HG03103 (cell line): Measurements from ENCODE around the gene ADCY10.
"Not testable (repeated sequence)": the region's sequence is repeated elsewhere in the genome, so short reads cannot be mapped to it uniquely, and the experiment has no call there.

Source experiments
- ATAC-seq: cut with Tn5 transposase; IDR thresholded peaks from one replicate; pipeline ENCODE4 v1.9.1; 2021; ENCODE audit warnings: low read depth; ENCODE audit not compliant: unreplicated experiment

The ADCY10 gene

GRCh38 chr1:167862432-167863076 lies 51.4 kb downstream of the ADCY10 start:
- ATAC-seq, result no peak

- no peak for ATAC-seq
Measured at GRCh38 chr1:167861664-167862381, 52.1 kb downstream of the ADCY10 start.

- ATAC-seq, result no peak
Measured at GRCh38 chr1:167860231-167860923, 53.6 kb downstream of the ADCY10 start.

GRCh38 chr1:167856711-167857418 lies 57.1 kb downstream of the ADCY10 start:
- ATAC-seq, result no peak

GRCh38 chr1:167854184-167854583 lies 59.8 kb downstream of the ADCY10 start:
- ATAC-seq, result no peak

- no peak for ATAC-seq
Measured at GRCh38 chr1:167849666-167850065, 64.3 kb downstream of the ADCY10 start.

GRCh38 chr1:167842872-167843271 lies 71.1 kb downstream of the ADCY10 start:
- ATAC-seq, result no peak

- ATAC-seq, result no peak
Measured at GRCh38 chr1:167841530-167841929, 72.4 kb downstream of the ADCY10 start.

GRCh38 chr1:167839009-167839408 lies 74.9 kb downstream of the ADCY10 start:
- ATAC-seq, result no peak

- ATAC-seq, result no peak
Measured at GRCh38 chr1:167837326-167837725, 76.6 kb downstream of the ADCY10 start.

GRCh38 chr1:167836197-167836596 lies 77.7 kb downstream of the ADCY10 start:
- no peak for ATAC-seq

- ATAC-seq, result no peak
Measured at GRCh38 chr1:167833904-167834303, 80.0 kb downstream of the ADCY10 start.

GRCh38 chr1:167832693-167833092 lies 81.2 kb downstream of the ADCY10 start:
- ATAC-seq, result no peak

GRCh38 chr1:167830668-167831067 lies 83.3 kb downstream of the ADCY10 start:
- not testable (repeated sequence) for ATAC-seq

GRCh38 chr1:167829868-167830267 lies 84.1 kb downstream of the ADCY10 start:
- no peak for ATAC-seq

GRCh38 chr1:167826127-167826526 lies 87.8 kb downstream of the ADCY10 start:
- ATAC-seq, result no peak

- ATAC-seq, result no peak
Measured at GRCh38 chr1:167825419-167826079, 88.4 kb downstream of the ADCY10 start.

- no peak for ATAC-seq
Measured at GRCh38 chr1:167824163-167824794, 89.7 kb downstream of the ADCY10 start.

- no peak for ATAC-seq
Measured at GRCh38 chr1:167821969-167822685, 91.8 kb downstream of the ADCY10 start.

GRCh38 chr1:167821356-167821685 lies 92.6 kb downstream of the ADCY10 start:
- no peak for ATAC-seq
